Endothelial cell of umbilical vein (primary cell): ENCODE measurements around the gene UTRN. TPM values are rescaled to one million over a fixed set of nuclear protein-coding genes. Genes with fewer than 3 reads are reported as not detected.

Experiments used
- BruUV-seq: library from RNA; stranded (reverse); fragments of 400-500 nt; replicated peaks from 2 replicates; lab custom pipeline; 2021; lab: Mats Ljungman, UMichigan
- CTCF ChIA-PET: fragments of 300-600, 350-600 bp; sonication (Branson Sonifier 250); formaldehyde crosslinking; loops from one replicate; lab custom pipeline; 2021; ENCODE audit warnings: antibody characterized with exemption, inconsistent platforms; lab: Charles Lee
- POLR2A ChIA-PET: fragments of 300-600, 350-600 bp; sonication (Branson Sonifier 250); formaldehyde crosslinking; loops from one replicate; lab custom pipeline; 2021; ENCODE audit warnings: antibody characterized with exemption, inconsistent platforms; lab: Charles Lee
- DNase-seq: peaks from one replicate; pipeline ENCODE4 v3.0.0-alpha.2; 2011; ENCODE audit warnings: low read depth, low spot score
- FAIRE-seq: peaks from 2 replicates; lab custom pipeline; 2011; peaks lifted over from hg19 to GRCh38; lab: Jason Lieb, UNC
- H2AFZ ChIP-seq: 2 replicates; pipeline ENCODE4 v1.6.0; 2012; ENCODE audit warnings: low read depth, low read length, control low read depth, inconsistent platforms
- H3K27ac ChIP-seq: 2 replicates; pipeline ENCODE4 v1.5.1; 2011; ENCODE audit warnings: low read depth, mild to moderate bottlenecking, control low read depth, low read length, moderate library complexity; ENCODE audit not compliant: insufficient read depth
- H3K27me3 ChIP-seq, 2 experiments: 2 replicates each; pipeline versions ENCODE4 v1.6.0 to v1.6.1; 2011; ENCODE audit warnings: low read length in 2 of 2, mixed read lengths in 1 of 2; ENCODE audit not compliant: control insufficient read depth in 2 of 2, insufficient read depth in 2 of 2
- H3K36me3 ChIP-seq, 2 experiments: 2 replicates in 1 of 2; 3 replicates in 1 of 2; pipeline ENCODE4 v1.5.1; 2011; ENCODE audit warnings: low read length in 2 of 2, mild to moderate bottlenecking in 1 of 2, moderate library complexity in 1 of 2; ENCODE audit not compliant: control insufficient read depth in 2 of 2, insufficient read depth in 2 of 2; ENCODE audit errors: extremely low read depth in 1 of 2
- H3K4me1 ChIP-seq: 3 replicates; pipeline ENCODE4 v1.5.1; 2011; ENCODE audit warnings: mild to moderate bottlenecking, low read length; ENCODE audit not compliant: control insufficient read depth, insufficient read depth; ENCODE audit errors: extremely low read depth
- H3K4me2 ChIP-seq: 2 replicates; pipeline ENCODE4 v1.6.1; 2011; ENCODE audit warnings: low read length, control low read depth, mixed read lengths; ENCODE audit not compliant: insufficient read depth
- H3K4me3 ChIP-seq, 3 experiments: fragments of 200-600 bp in 1 of 3; sonication (generic), shearing (Covaris generic) in 1 of 3; replicated peaks in 1 of 3; 2 replicates each; pipeline ENCODE4 v1.5.1; 2011 to 2016; ENCODE audit warnings: control low read depth in 3 of 3, low read length in 3 of 3, mild to moderate bottlenecking in 2 of 3, inconsistent platforms in 1 of 3, low read depth in 1 of 3, moderate library complexity in 1 of 3; ENCODE audit not compliant: insufficient read depth in 1 of 3
- H3K79me2 ChIP-seq: 2 replicates; pipeline ENCODE4 v1.6.0; 2012; ENCODE audit warnings: low read length, inconsistent platforms; ENCODE audit not compliant: control insufficient read depth, insufficient read depth
- H3K9ac ChIP-seq: replicated peaks from 2 replicates; pipeline ENCODE3; 2011; ENCODE audit warnings: low read length, control low read depth; ENCODE audit not compliant: insufficient read depth; ENCODE audit errors: extremely low read depth
- H3K9me1 ChIP-seq: replicated peaks from 3 replicates; pipeline ENCODE4 v1.6.0; 2011; ENCODE audit warnings: mild to moderate bottlenecking, low read length; ENCODE audit not compliant: control insufficient read depth, insufficient read depth; ENCODE audit errors: extremely low read depth
- H3K9me3 ChIP-seq: replicated peaks from 2 replicates; pipeline ENCODE4 v1.5.1; 2012; ENCODE audit warnings: low read length, inconsistent platforms; ENCODE audit not compliant: control insufficient read depth, insufficient read depth
- H4K20me1 ChIP-seq: replicated peaks from 2 replicates; pipeline ENCODE3; 2011; ENCODE audit warnings: mild to moderate bottlenecking, low read length; ENCODE audit not compliant: control insufficient read depth, insufficient read depth; ENCODE audit errors: extremely low read depth
- CTCF ChIP-seq, 2 donors: IDR thresholded peaks; 1 replicate in 1 of 2; 2 replicates in 1 of 2; pipeline ENCODE4 v1.5.1; 2011; ENCODE audit warnings: low read length in 2 of 2, mild to moderate bottlenecking in 2 of 2, moderate library complexity in 2 of 2, control low read depth in 1 of 2, inconsistent platforms in 1 of 2, low read depth in 1 of 2; ENCODE audit not compliant: insufficient read depth in 1 of 2; ENCODE audit errors: extremely low read depth in 1 of 2
- EZH2 ChIP-seq: IDR thresholded peaks from 2 replicates; pipeline ENCODE4 v1.6.1; 2012; ENCODE audit warnings: borderline replicate concordance, low read depth, mild to moderate bottlenecking, moderate library complexity, low read length, inconsistent platforms; ENCODE audit not compliant: severe bottlenecking
- FOS ChIP-seq: IDR thresholded peaks from 2 replicates; pipeline ENCODE4 v1.6.1; 2011; ENCODE audit warnings: mild to moderate bottlenecking, low read length, moderate library complexity, borderline replicate concordance; ENCODE audit not compliant: insufficient read depth
- GATA2 ChIP-seq: IDR thresholded peaks from 2 replicates; pipeline ENCODE4 v1.7.0; 2011; ENCODE audit warnings: low read depth, mild to moderate bottlenecking, moderate library complexity, mixed read lengths, low read length; ENCODE audit not compliant: insufficient read length, insufficient read depth
- JUN ChIP-seq: IDR thresholded peaks from 2 replicates; pipeline ENCODE4 v1.6.1; 2011; ENCODE audit warnings: borderline replicate concordance, low read depth; ENCODE audit not compliant: insufficient read length, insufficient read depth
- MAX ChIP-seq: IDR thresholded peaks from 2 replicates; pipeline ENCODE4 v1.6.1; 2011; ENCODE audit not compliant: insufficient read depth, insufficient read length
- MYC ChIP-seq: IDR thresholded peaks from one replicate; pipeline ENCODE4 v1.6.1; 2011; ENCODE audit warnings: mild to moderate bottlenecking, low read depth, low read length
- POLR2A ChIP-seq: IDR thresholded peaks from 2 replicates; pipeline ENCODE4 v1.6.1; 2012; ENCODE audit warnings: low read depth, mild to moderate bottlenecking, control low read depth, low read length
- POLR2AphosphoS5 ChIP-seq: IDR thresholded peaks from 2 replicates; pipeline ENCODE4 v1.6.1; 2012; ENCODE audit warnings: low read depth, mild to moderate bottlenecking, control low read depth, low read length, moderate library complexity; ENCODE audit not compliant: insufficient read depth
- dilution Hi-C: fragments of 300-500 bp; cut with MboI; formaldehyde crosslinking; loops from one replicate; pipeline ENCODE4 v1.15.0; 2019; ENCODE audit warnings: low sequenced_read_pairs; ENCODE audit not compliant: extremely low pct_ligation_motif_present
- intact Hi-C: fragments of 100-400 bp; cut with micrococcal nuclease; formaldehyde crosslinking; loops from one replicate; pipeline ENCODE4 v1.10.0; 2022
- polyA plus RNA-seq, 4 experiments: library from polyadenylated mRNA; depleted of rRNA in 3 of 4; stranded (reverse) in 3 of 4; unstranded in 1 of 4; fragments of >200 nt; gene quantifications; 2 replicates each; pipeline versions ENCODE4 v1.2.1 to v1.2.3, GENCODE V29; 2011 to 2012; ENCODE audit warnings: missing spikeins in 1 of 4
- total RNA-seq: library from RNA; stranded (reverse); gene quantifications from 2 replicates; pipeline ENCODE4 v1.2.3, GENCODE V29; 2021

Gene UTRN
- total and polyA plus RNA-seq, 2 donors (not counting 3 experiments of a cell fraction or from before 2014, with no cell fraction given): 37.4 to 224 TPM

GRCh38 chr6:144250276-144250675 lies 34.9 kb upstream of the UTRN start:
- intact Hi-C loops: no loop called here
- H4K20me1 ChIP-seq: no peaks in the 10 kb centered on the region
- no peak overlapping the region for H3K4me2 ChIP-seq
- ChIA-PET CTCF (interaction anchor here (0.7 to 1.8 kb wide), 2 partner anchors 9 to 31 kb away, joined by 3 to 8 read pairs; no protein-coding TSS in a partner anchor), POLR2A (no interaction called here)
- H3K79me2 ChIP-seq: no peaks in the 10 kb centered on the region
- H3K4me3 ChIP-seq: no peak overlapping the region
- H3K9me1 ChIP-seq: no peaks in the 10 kb centered on the region
- BruUV-seq: no TSS peak
- no peaks in the 10 kb centered on the region for H3K9me3 ChIP-seq
- TF ChIP-seq MAX: no peak
- no peak for TF ChIP-seq FOS
- TF ChIP-seq JUN: no peak
- TF ChIP-seq GATA2: no peak
- no peak for TF ChIP-seq EZH2
- no peak for TF ChIP-seq MYC
- TF ChIP-seq POLR2AphosphoS5: no peak
- TF ChIP-seq CTCF (IDR thresholded peaks at IDR 0.05; ENCODE audit: extremely low read depth in 1 of 2, insufficient read depth in 1 of 2, low read depth in 1 of 2, low read length in 2 of 2): no peak
- no peak for TF ChIP-seq POLR2A
- H3K27ac ChIP-seq: no peak overlapping the region
- no peaks in the 10 kb centered on the region for H3K36me3 ChIP-seq
- H3K9ac ChIP-seq: no peak overlapping the region
- DNase-seq (no peak), FAIRE-seq (no peak)
- no peak overlapping the region for H2AFZ ChIP-seq
- no peaks in the 10 kb centered on the region for H3K4me1 ChIP-seq
- dilution Hi-C loops: no loop called here
- peaks cover 0 to 3% of the 10 kb centered on the region in 2 experiments for H3K27me3 ChIP-seq
